Panc1 (cell line): ENCODE measurements around the gene PAQR7. TPM values are rescaled to one million over a fixed set of nuclear protein-coding genes. Genes with fewer than 3 reads are reported as not detected.

ENCODE experiments used
- ATAC-seq: fragments of 200-7000 bp; cut with Tn5 transposase; 2 replicates; pipeline ENCODE4 v1.9.1; 2020; ENCODE audit warnings: mild to moderate bottlenecking, moderate library complexity
- BruUV-seq: library from RNA; stranded (reverse); fragments of 400-500 nt; replicated peaks from 2 replicates; lab custom pipeline; 2021; lab: Mats Ljungman, UMichigan
- CTCF ChIA-PET: fragments of 300-600 bp; sonication (Branson Sonifier 250); formaldehyde crosslinking; loops from one replicate; lab custom pipeline; 2022; ENCODE audit warnings: antibody characterized with exemption; lab: Charles Lee
- POLR2A ChIA-PET: fragments of 300-600 bp; sonication (Branson Sonifier 250); formaldehyde crosslinking; loops from one replicate; lab custom pipeline; 2022; ENCODE audit warnings: antibody characterized with exemption; lab: Charles Lee
- DNase-seq: peaks from one replicate; pipeline ENCODE4 v3.0.0-alpha.2; 2010; ENCODE audit warnings: low read depth, low spot score
- H3K27ac ChIP-seq: 2 replicates; pipeline ENCODE4 v1.5.1; 2011; ENCODE audit warnings: mild to moderate bottlenecking, low read length, inconsistent platforms
- H3K27me3 ChIP-seq: fragments of 200-500 bp; sonication (Bioruptor generic); 2 replicates; pipeline ENCODE4 v1.6.0; 2014; ENCODE audit warnings: low read length, inconsistent platforms; ENCODE audit not compliant: control insufficient read depth, insufficient read depth
- H3K36me3 ChIP-seq: fragments of 200-500 bp; sonication (Bioruptor generic); 2 replicates; pipeline ENCODE4 v1.5.1; 2014; ENCODE audit warnings: inconsistent platforms, mild to moderate bottlenecking, low read length, moderate library complexity; ENCODE audit not compliant: control insufficient read depth, insufficient read depth
- H3K4me1 ChIP-seq: 2 replicates; pipeline ENCODE4 v1.5.1; 2011; ENCODE audit warnings: inconsistent platforms, mild to moderate bottlenecking, low read length, moderate library complexity; ENCODE audit not compliant: control insufficient read depth, insufficient read depth
- H3K4me3 ChIP-seq, 2 experiments: 2 replicates each; pipeline ENCODE4 v1.5.1; 2011 to 2012; ENCODE audit warnings: low read depth in 2 of 2, low read length in 2 of 2, mild to moderate bottlenecking in 2 of 2, inconsistent platforms in 1 of 2, moderate library complexity in 1 of 2
- H3K9me3 ChIP-seq: fragments of 200-500 bp; sonication (Bioruptor generic); 2 replicates; pipeline ENCODE4 v1.5.1; 2014; ENCODE audit warnings: low read depth, mild to moderate bottlenecking, inconsistent platforms, low read length, moderate library complexity; ENCODE audit not compliant: control insufficient read depth, insufficient read depth
- CTCF ChIP-seq: fragments of 450-650 bp; IDR thresholded peaks from 2 replicates; pipeline ENCODE4 v1.5.1; 2017; ENCODE audit warnings: mild to moderate bottlenecking
- POLR2AphosphoS5 ChIP-seq: IDR thresholded peaks from 2 replicates; pipeline ENCODE4 v1.6.1; 2012; ENCODE audit warnings: mild to moderate bottlenecking, low read depth, low read length, moderate library complexity
- REST ChIP-seq, 2 experiments: IDR thresholded peaks; 2 replicates each; pipeline ENCODE4 v1.6.1; 2011 to 2012; ENCODE audit warnings: low read depth in 2 of 2, control low read depth in 1 of 2, low read length in 1 of 2, mild to moderate bottlenecking in 1 of 2, moderate library complexity in 1 of 2; ENCODE audit not compliant: insufficient read depth in 1 of 2
- SIN3A ChIP-seq: IDR thresholded peaks from 2 replicates; pipeline ENCODE4 v1.6.1; 2012; ENCODE audit warnings: low read depth, mild to moderate bottlenecking, low read length, moderate library complexity, borderline replicate concordance; ENCODE audit not compliant: insufficient read depth
- TCF7L2 ChIP-seq: IDR thresholded peaks from 2 replicates; pipeline ENCODE4 v1.6.1; 2011; ENCODE audit warnings: mild to moderate bottlenecking, low read depth, low read length, inconsistent platforms
- in situ Hi-C: cut with HindIII; loops from 2 replicates; pipeline ENCODE4 v1.10.0; 2016; ENCODE audit warnings: low sequenced_read_pairs, low pct_unique_long_range_greater_than_20kb
- intact Hi-C: fragments of 100-400 bp; cut with micrococcal nuclease; formaldehyde crosslinking; loops from one replicate; pipeline ENCODE4 v1.10.0; 2022; ENCODE audit not compliant: unreplicated experiment
- total RNA-seq: library from RNA; stranded (reverse); gene quantifications from one replicate; pipeline ENCODE4 v1.2.1, GENCODE V29; 2021; ENCODE audit not compliant: unreplicated experiment

Gene PAQR7
- total RNA-seq, 1 experiment from 2014 or later: 30.9 TPM

- Histone ChIP-seq H3K27ac (no peak overlapping the region), H3K4me3 (no peak overlapping the region), H3K9me3 (no peaks in the 10 kb centered on the region), H3K27me3 (no peaks in the 10 kb centered on the region), H3K4me1 (no peaks in the 10 kb centered on the region), H3K36me3 (no peaks in the 10 kb centered on the region)
- intact Hi-C loops (no loop called here), in situ Hi-C loops (no loop called here)
- TF ChIP-seq TCF7L2: no peak
- no peak for TF ChIP-seq POLR2AphosphoS5
- TF ChIP-seq SIN3A: no peak
- no peak for TF ChIP-seq REST (IDR thresholded peaks at IDR 0.05; ENCODE audit: insufficient read depth in 1 of 2, low read depth in 2 of 2, low read length in 1 of 2)
- no peak for TF ChIP-seq CTCF
- POLR2A ChIA-PET: no interaction called here
- CTCF ChIA-PET: no interaction called here
- BruUV-seq: no TSS peak
- DNase-seq (no peak), ATAC-seq (no peak)
These were observed 41.0 kb upstream of the PAQR7 start for GRCh38 chr1:25916460-25916859.

GRCh38 chr1:25914074-25914995 is 38.8 kb upstream of the PAQR7 start:
- in situ Hi-C loops: no loop called here
- ChIA-PET CTCF (interaction anchor here (0.7 kb wide), 1 partner anchor 1408 kb away, joined by 7 read pairs; no protein-coding TSS in a partner anchor), POLR2A (interaction anchor here (0.6 kb wide), 1 partner anchor 11 kb away, joined by 6 read pairs; no protein-coding TSS in a partner anchor)
- no peaks in the 10 kb centered on the region for H3K27me3 ChIP-seq
- H3K27ac ChIP-seq: no peak overlapping the region
- no peak for TF ChIP-seq SIN3A
- no peak for TF ChIP-seq POLR2AphosphoS5
- no peak for TF ChIP-seq REST (IDR thresholded peaks at IDR 0.05; ENCODE audit: insufficient read depth in 1 of 2, low read depth in 2 of 2, low read length in 1 of 2)
- TF ChIP-seq CTCF: no peak
- no peak for TF ChIP-seq TCF7L2
- DNase-seq (no peak), ATAC-seq (no peak)
- BruUV-seq: no TSS peak
- no peaks in the 10 kb centered on the region for H3K36me3 ChIP-seq
- H3K4me1 ChIP-seq: no peaks in the 10 kb centered on the region
- intact Hi-C loops: no loop called here
- no peak overlapping the region for H3K4me3 ChIP-seq
- H3K9me3 ChIP-seq: no peaks in the 10 kb centered on the region
